HG03025 (cell line): ENCODE measurements around the gene TSN.
"Not testable (repeated sequence)": the region's sequence is repeated elsewhere in the genome, so short reads cannot be mapped to it uniquely, and the experiment has no call there.

Experiments
- ATAC-seq: cut with Tn5 transposase; IDR thresholded peaks from one replicate; pipeline ENCODE4 v1.9.1; 2021; ENCODE audit warnings: mild to moderate bottlenecking, moderate library complexity; ENCODE audit not compliant: unreplicated experiment, low FRiP score

TSN gene

DNA sequence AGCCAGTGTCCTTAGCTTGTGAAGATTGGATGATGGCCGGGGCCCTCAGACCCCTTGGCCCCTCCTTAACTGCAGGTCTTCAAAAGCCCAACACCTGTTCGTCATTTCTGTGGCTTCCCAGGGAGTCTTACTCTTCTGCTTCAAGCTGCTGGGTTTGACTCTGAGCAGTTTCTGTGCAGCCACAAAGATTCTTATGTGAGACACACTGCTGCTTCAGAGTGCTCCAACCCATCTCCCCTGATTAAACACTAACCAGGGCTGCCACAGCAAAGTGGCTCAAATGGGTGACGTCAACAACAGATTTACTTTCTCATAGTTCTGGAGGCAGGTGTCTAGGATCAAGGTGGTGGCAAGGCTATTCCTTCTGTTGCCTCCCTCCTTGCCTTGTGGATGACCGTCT, 40.8 kb downstream of the TSN start:
- ATAC-seq, result no peak

GRCh38 chr2:121798617-121799016, 43.2 kb downstream of the TSN start:
- ATAC-seq, result no peak

GRCh38 chr2:121801916-121802315, 46.5 kb downstream of the TSN start:
- no peak for ATAC-seq

DNA sequence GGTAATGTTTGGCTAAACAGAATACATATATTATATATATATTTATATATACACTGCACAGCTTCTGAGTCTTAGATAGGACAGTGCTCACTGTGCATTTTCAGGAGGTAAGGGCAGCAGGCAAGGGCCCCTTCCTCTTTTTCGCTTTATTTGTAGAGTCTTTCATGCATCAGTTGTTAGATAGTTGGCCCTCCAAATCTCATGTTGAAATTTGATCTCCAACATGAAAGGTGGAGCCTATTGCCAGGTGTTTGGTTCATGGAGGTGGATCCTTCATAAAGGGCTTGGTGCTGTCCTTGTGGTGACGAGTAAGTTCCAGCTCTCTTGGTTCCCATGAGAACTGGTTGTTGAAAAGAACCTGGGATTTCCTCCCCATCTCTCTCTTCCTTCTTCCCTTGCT, 48.1 kb downstream of the TSN start:
- ATAC-seq, result no peak

DNA sequence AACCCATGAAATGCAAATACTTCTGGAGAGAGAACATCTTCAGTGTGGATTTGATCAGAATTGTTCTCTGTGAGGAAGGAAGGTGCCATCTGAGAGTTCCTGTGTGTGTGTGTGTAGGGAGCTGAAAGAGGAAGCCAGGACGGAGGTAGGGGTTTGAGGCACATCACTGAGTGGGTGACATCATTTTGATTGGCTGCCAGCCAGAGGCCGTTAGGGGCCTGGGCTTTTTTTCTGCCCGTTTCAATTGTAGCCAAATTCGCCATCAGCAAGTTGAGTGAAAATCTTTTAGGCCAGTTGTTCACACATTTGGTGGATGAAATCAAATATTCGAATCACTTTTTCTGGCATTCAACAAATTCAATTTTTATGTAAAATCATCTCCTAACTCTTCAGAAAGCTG, 48.9 kb downstream of the TSN start:
- no peak for ATAC-seq

- no peak for ATAC-seq
Observed at GRCh38 chr2:121804997-121805765, 49.7 kb downstream of the TSN start.

- no peak for ATAC-seq
Observed at GRCh38 chr2:121805766-121806143, 50.3 kb downstream of the TSN start.

- ATAC-seq, result not testable (repeated sequence)
Observed at GRCh38 chr2:121807771-121808170, 52.3 kb downstream of the TSN start.

- ATAC-seq, result no peak
Observed at GRCh38 chr2:121809607-121810006, 54.2 kb downstream of the TSN start.

DNA sequence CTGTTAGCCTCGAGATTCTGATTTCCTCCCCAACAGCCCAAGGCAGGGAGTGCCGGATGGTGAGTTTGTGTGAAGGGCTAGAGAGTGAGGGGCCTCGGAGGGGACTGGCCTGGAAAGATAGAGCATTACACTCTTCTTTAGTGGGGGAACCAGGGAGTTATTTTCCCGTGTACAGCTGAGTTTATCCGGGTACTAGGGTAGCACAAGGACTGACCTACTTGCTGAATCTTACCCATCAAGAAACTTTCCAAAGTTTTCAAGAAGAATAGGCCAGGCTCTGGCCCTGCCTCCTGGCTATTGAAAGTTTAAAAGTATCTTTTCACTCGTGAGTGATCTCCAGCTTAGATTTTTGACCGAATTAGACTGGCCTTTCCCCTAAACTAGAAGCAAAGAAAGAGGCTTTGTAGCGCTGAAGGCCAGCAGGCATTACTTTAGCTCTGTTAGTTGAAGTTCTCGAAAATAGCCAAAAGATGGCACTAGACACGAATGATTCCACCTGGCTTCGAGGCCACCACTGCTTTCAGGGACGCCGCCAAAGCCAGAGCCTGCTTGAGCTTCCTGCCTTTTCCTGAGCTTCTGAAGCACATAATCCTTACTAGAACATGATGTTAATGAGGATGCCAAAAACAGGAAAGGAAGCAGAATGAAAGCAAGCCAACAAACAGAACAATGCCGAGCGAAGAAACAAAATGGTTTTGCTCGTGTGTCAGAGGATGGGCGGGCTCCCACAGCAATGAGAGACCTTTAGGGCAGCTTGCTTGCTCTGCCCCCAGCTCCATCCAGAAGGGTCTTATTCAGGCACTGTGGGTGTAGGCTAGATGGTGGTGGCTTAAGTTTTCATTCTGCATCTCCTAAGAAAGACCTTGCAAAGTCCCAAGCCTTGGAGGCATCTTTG, 55.8 kb downstream of the TSN start:
- ATAC-seq, result peak; percentile 86

DNA sequence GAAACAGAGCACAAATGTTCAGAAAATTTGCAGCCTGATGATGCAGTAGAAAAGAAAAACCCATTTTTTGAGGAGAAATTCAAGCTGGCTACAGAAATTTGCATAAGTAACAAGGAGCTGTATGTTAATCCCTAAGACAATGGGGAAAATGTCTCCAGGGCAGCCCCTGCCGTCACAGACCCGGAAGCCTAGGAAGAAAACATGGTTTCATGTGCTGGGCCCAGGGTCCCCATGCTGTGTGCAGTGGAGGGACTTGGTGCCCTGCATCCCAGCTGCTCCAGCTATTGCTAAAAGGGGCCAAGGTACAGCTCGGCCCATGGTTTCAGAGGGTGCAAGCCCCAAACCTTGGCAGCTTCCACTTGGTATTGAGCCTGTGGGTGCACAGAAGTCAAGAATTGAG, 57.6 kb downstream of the TSN start:
- ATAC-seq, result not testable (repeated sequence)

- no peak for ATAC-seq
Observed at GRCh38 chr2:121815216-121815615, 59.8 kb downstream of the TSN start.

DNA sequence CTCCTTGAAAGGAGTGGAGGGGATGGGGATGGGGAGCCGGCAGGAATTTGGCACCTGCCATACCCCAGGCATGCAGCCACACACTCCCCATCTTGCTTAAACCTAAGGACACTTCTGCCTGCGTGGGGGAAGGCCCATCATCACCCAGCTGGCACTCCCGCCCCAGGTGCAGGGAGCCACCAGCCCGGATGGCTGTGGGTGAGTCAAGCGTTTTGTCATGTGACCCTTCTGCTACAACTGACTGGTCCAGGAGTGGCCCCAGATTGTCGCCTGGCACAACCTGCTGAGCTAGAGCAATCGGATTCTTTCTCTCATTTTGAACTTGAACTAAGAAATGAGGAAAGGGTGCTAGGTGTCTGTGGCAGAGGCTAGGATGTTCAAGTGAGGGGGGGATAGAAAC, 61.3 kb downstream of the TSN start:
- no peak for ATAC-seq

DNA sequence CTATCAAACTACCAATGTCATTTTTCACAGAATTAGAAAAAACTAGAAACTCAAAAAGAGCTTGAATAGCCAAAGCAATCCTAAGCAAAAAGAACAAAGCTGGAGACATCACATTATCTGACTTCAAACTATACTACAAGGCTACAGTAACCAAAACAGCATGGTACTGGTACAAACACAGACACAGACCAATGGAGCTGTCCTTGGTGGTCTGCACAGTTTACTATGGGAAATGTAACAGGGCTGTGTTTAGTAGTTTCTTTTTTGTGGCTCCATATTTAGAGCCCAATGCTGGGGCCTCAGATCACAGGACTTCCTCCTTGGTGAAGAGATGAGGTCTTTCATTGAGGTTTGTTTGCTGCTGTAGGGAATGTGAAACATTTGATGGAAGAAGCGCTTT, 61.9 kb downstream of the TSN start:
- ATAC-seq, result not testable (repeated sequence)
